Adrenal gland (tissue), 12 donors: ENCODE data around the gene NAT10. TPM values are rescaled to one million over a fixed set of nuclear protein-coding genes. Genes with fewer than 3 reads are reported as not detected.

ENCODE experiments used
- DNase-seq, 7 donors: peaks; one replicate each; pipeline ENCODE4 v3.0.0-alpha.2; 2019 to 2020
- H3K27ac ChIP-seq, 5 donors: fragments of 200-600 bp; sonication (generic) in 4 of 5; 1 replicate in 3 of 5; 2 replicates in 2 of 5; pipeline versions ENCODE4 v1.5.1 to v1.8.0; 2016 to 2020; ENCODE audit warnings: mild to moderate bottlenecking in 1 of 5
- H3K27me3 ChIP-seq: fragments of 200-600 bp; 2 replicates; pipeline ENCODE4 v1.8.0; 2021
- H3K36me3 ChIP-seq, 2 donors: fragments of 200-600 bp; replicated peaks in 1 of 2; 1 replicate in 1 of 2; 2 replicates in 1 of 2; pipeline versions ENCODE4 v1.5.1 to v1.8.0; 2018 to 2022
- H3K4me1 ChIP-seq, 2 donors: fragments of 200-600 bp; replicated peaks in 1 of 2; 1 replicate in 1 of 2; 2 replicates in 1 of 2; pipeline versions ENCODE4 v1.5.1 to v1.8.0; 2018 to 2021
- H3K4me3 ChIP-seq, 4 donors: fragments of 200-600 bp; sonication (generic) in 3 of 4; one replicate each; pipeline ENCODE4 v1.5.1; 2016 to 2018
- H3K9me3 ChIP-seq, 3 donors: fragments of 200-600 bp; sonication (generic) in 1 of 3; replicated peaks in 1 of 3; 1 replicate in 2 of 3; 2 replicates in 1 of 3; pipeline versions ENCODE4 v1.5.1 to v1.8.0; 2016 to 2021
- CTCF ChIP-seq, 6 experiments: fragments of 450-650 bp in 4 of 6; fragments of 200-600 bp in 2 of 6; sonication (generic) in 1 of 6; IDR thresholded peaks; 1 replicate in 5 of 6; 2 replicates in 1 of 6; pipeline versions ENCODE4 v1.5.1 to v1.8.0; 2016 to 2021; ENCODE audit warnings: antibody characterized with exemption in 6 of 6, mild to moderate bottlenecking in 2 of 6, moderate library complexity in 1 of 6
- POLR2A ChIP-seq, 2 donors: fragments of 450-650 bp; IDR thresholded peaks; one replicate each; pipeline ENCODE4 v1.6.1; 2017; ENCODE audit warnings: antibody characterized with exemption in 2 of 2, mild to moderate bottlenecking in 2 of 2, moderate library complexity in 1 of 2
- WGBS, 4 donors: extraction: QIAGEN DNeasy Blood & Tissue Kit in 2 of 4; methylation state at CpG; one replicate each; pipeline versions ENCODE4 v1.1.5 to v1.1.7; 2013 to 2017; 5-methylcytosine and 5-hydroxymethylcytosine counted together
- intact Hi-C, 2 donors: fragments of 100-400 bp; cut with DNase I; formaldehyde crosslinking; loops; one replicate each; pipeline versions ENCODE4 v1.14.1 to v1.15.0; 2022 to 2023
- polyA plus RNA-seq, 3 donors: library from polyadenylated mRNA; stranded (reverse); fragments of 200-250 nt in 2 of 3; fragments of 350-450 nt in 1 of 3; fragmentation: Illumina TruSeq in 1 of 3; extraction: RNeasy Lipid Tissue Mini Kit (QIAGEN cat#74804) in 1 of 3; gene quantifications; one replicate each; pipeline ENCODE4 v1.2.3, GENCODE V29; 2013 to 2014
- total RNA-seq, 9 donors: library from RNA; depleted of rRNA in 4 of 9; stranded (reverse); fragments of >200 nt in 4 of 9; fragments of 120-200 nt in 1 of 9; fragmentation: NEBNext Ultra II Directional in 1 of 9; extraction: Animal tissue kit (Norgen Biotek cat#: 25700) in 1 of 9; gene quantifications; one replicate each; pipeline versions ENCODE4 v1.1.0 to v1.2.4, GENCODE V29; 2013 to 2023
- donor health status: healthy with polysubstance abuse.
- donor health status: Bipolar disorder and iron deficiency.
- donor health status: DM: yes; HTN: yes; CAD: no.
- donor health status: DM: no; HTN: no; CAD: no.
- donor health status: DM: no; HTN: no; CAD: no.
- donor health status: DM: yes; HTN: yes; CAD: no.

NAT10 gene
- total and polyA plus RNA-seq, 12 donors = 16.8 to 65.2 (median 45.5) TPM

DNA sequence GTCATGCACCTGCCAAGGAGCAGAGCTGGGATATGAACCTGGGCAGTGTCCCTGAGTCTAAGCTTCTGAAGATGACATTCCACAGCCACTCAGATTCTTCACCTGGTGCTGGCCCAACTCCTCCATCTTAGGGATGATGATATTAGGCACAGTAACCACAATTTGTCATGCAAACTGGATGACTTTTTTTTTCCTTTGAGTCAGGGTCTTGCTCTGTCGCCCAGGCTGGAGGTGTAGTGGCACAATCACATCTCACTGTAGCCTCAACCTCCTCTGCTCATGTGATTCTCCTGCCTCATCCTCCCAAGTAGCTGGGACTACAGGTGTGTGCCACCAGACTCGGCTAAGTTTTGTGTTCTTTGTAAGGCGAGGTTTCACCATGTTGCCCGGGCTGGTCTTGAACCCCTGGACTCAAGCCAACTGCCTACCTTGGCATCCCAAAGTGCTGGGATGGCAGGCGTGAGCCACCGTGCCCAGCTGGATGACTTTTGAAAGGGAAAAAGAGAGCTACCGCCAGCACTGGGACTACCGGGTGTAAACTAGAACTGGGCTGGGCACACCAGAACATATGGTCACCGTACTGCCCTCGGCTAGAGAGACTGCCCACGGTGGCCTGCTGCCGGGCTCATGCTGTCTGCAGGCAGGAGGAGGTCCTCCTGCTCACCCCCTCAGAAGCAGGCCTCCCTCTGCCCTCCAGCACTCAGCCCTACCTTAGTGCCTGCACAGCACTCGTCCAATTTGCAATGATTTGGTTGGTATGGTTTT is 77.7 kb downstream of the NAT10 start:
- DNase-seq = no peak
- WGBS, 4 donors = 94 to 99% (median 95%) methylated on average over 7 to 13 of the region's 13 CpGs
- intact Hi-C loops = no loop called here
- TF ChIP-seq POLR2A (IDR thresholded peaks at IDR 0.05) = no peak
- no peak for TF ChIP-seq CTCF (IDR thresholded peaks at IDR 0.05)
- Histone ChIP-seq H3K4me3 (no peak overlapping the region), H3K4me1 (no peaks in the 10 kb centered on the region), H3K27me3 (no peaks in the 10 kb centered on the region), H3K9me3 (no peaks in the 10 kb centered on the region), H3K27ac (no peak overlapping the region), H3K36me3 (no peaks in the 10 kb centered on the region)

- no peak for DNase-seq
- intact Hi-C loops = no loop called here
- H3K27me3 ChIP-seq = no peaks in the 10 kb centered on the region
- TF ChIP-seq CTCF (IDR thresholded peaks at IDR 0.05) = no peak
- no peak for TF ChIP-seq POLR2A (IDR thresholded peaks at IDR 0.05)
- H3K9me3 ChIP-seq = no peaks in the 10 kb centered on the region
- H3K36me3 ChIP-seq = no peaks in the 10 kb centered on the region
- WGBS, 4 donors = 81 to 89% (median 85%) methylated on average over 9 of the region's 9 CpGs
- H3K27ac ChIP-seq = peak overlapping the region in 1 of 5 donors; percentile 10
- H3K4me3 ChIP-seq = no peak overlapping the region
- H3K4me1 ChIP-seq = peaks cover 0 to 2% of the 10 kb centered on the region in 2 donors
Measured at GRCh38 chr11:34183848-34184391, 78.5 kb downstream of the NAT10 start.

- Histone ChIP-seq H3K4me1 (peaks cover 0 to 4% of the 10 kb centered on the region in 2 donors), H3K27ac (peak overlapping the region in 1 of 5 donors; percentile 10), H3K9me3 (no peaks in the 10 kb centered on the region), H3K4me3 (no peak overlapping the region), H3K36me3 (no peaks in the 10 kb centered on the region), H3K27me3 (no peaks in the 10 kb centered on the region)
- no peak for TF ChIP-seq CTCF (IDR thresholded peaks at IDR 0.05)
- TF ChIP-seq POLR2A (IDR thresholded peaks at IDR 0.05) = no peak
- DNase-seq = no peak
- WGBS, 4 donors = 92 to 97% (median 95%) methylated on average over 11 to 14 of the region's 14 CpGs
- intact Hi-C loops = no loop called here
Measured at GRCh38 chr11:34184505-34185015, 79.1 kb downstream of the NAT10 start.

DNA sequence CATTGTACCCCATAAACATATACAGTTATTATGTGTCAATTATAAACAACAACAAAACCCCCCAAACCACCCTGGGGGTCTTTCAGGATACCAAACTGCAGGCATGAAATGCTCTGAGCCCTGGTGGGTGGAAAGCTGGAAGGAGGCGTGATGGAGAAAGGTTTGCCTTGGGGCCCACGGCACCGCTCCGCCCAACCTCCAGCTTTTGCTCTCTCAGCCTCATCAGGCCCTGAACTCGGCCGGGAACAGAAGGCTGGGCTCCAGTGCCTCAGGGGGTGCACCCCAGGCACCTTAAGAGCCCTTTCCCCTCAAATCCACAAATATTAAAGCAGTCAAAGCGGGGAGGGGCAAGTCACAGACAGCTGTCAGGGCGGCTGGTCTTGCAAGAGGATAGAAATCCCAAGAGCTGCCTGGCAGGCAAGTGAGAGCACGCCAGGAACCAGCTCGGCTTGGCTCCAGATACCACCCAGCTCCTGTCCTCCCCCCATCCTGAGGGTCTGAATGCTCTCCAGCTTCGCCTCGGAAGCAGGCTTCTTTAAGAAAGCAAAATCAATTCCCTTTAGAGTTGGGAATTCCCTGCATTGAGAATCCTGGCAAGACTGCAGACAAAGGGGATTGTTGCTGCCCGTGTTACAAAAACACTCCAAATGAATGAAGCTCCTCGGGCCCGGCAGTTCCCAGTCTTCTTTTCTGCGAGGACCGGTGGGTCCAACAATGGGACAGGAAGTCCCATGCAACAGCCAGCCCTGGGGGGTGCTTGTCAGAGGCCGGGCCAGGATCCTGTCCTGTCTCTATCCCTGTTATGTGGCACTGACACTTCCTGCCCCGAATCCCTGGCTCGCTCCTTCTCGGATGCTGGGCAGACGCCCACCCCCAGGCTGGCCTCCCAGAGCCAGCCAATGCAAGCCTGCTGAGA is 80.8 kb downstream of the NAT10 start:
- intact Hi-C loops = no loop called here
- WGBS, 4 donors = 76 to 83% (median 80%) methylated on average over 15 to 22 of the region's 22 CpGs

More for the DNA sequence above, 80.8 kb downstream of the NAT10 start:
- Histone ChIP-seq H3K27ac (no peak overlapping the region), H3K9me3 (no peaks in the 10 kb centered on the region), H3K4me3 (no peak overlapping the region), H3K4me1 (peaks cover 0 to 4% of the 10 kb centered on the region in 2 donors), H3K27me3 (no peaks in the 10 kb centered on the region), H3K36me3 (no peaks in the 10 kb centered on the region)
- TF ChIP-seq CTCF (IDR thresholded peaks at IDR 0.05) = no peak
- TF ChIP-seq POLR2A (IDR thresholded peaks at IDR 0.05) = no peak
- DNase-seq = no peak
